SJCRH30 (cell line): ENCODE measurements around the gene SELENOT. TPM values are rescaled to one million over a fixed set of nuclear protein-coding genes. Genes with fewer than 3 reads are reported as not detected.

Experiments
- DNase-seq, 2 experiments: peaks; one replicate each; pipeline ENCODE4 v3.0.0-alpha.2; 2015 to 2020
- H3K27ac ChIP-seq: fragments of 250-450 bp; sonication (Bioruptor Pico); 2 replicates; pipeline ENCODE4 v1.5.1; 2020; ENCODE audit warnings: mild to moderate bottlenecking, moderate library complexity
- H3K27me3 ChIP-seq: fragments of 250-450 bp; sonication (Bioruptor Pico); 2 replicates; pipeline ENCODE4 v1.5.1; 2020; ENCODE audit warnings: mild to moderate bottlenecking, moderate library complexity
- H3K36me3 ChIP-seq: fragments of 250-450 bp; sonication (Bioruptor Pico); 2 replicates; pipeline ENCODE4 v1.5.1; 2020; ENCODE audit warnings: mild to moderate bottlenecking, moderate library complexity
- H3K4me1 ChIP-seq: fragments of 250-450 bp; sonication (Bioruptor Pico); 2 replicates; pipeline ENCODE4 v1.5.1; 2020; ENCODE audit warnings: mild to moderate bottlenecking, moderate library complexity
- H3K4me3 ChIP-seq: fragments of 250-450 bp; sonication (Bioruptor Pico); 2 replicates; pipeline ENCODE4 v1.5.1; 2020; ENCODE audit warnings: mild to moderate bottlenecking, moderate library complexity
- H3K9me3 ChIP-seq: fragments of 250-450 bp; sonication (Bioruptor Pico); replicated peaks from 2 replicates; pipeline ENCODE4 v1.5.1; 2020; ENCODE audit warnings: mild to moderate bottlenecking, moderate library complexity
- total RNA-seq: library from RNA; depleted of rRNA; stranded (reverse); fragments of >200 nt; shearing (Covaris generic); gene quantifications from 2 replicates; pipeline ENCODE4 v1.2.3, GENCODE V29; 2014; rRNA removed

Gene SELENOT
- total RNA-seq, 1 experiment from 2014 or later: 121 TPM

DNA sequence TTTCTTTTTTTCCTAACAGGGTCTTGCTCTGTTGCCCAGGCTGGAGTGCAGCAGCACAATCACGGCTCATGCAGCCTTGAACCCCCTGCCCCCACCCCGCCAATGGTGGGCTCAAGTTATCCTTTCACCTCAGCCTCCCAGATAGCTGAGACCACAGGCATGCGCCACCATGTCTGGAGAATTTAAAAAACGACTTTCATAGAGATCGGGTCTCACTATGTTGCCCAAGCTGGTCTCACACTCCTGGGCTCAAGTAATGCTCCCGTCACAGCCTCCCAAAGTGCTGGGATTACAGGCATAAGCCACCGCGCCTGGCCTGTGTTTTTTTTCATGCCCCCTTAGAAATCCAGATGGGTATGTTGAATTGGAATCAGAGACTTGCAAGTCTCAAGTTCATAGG is 60.3 kb downstream of the SELENOT start:
- no peaks in the 10 kb centered on the region for H3K27me3 ChIP-seq
- no peaks in the 10 kb centered on the region for H3K4me1 ChIP-seq
- H3K27ac ChIP-seq: no peak overlapping the region
- no peak for DNase-seq
- H3K9me3 ChIP-seq: no peaks in the 10 kb centered on the region
- no peaks in the 10 kb centered on the region for H3K36me3 ChIP-seq
- H3K4me3 ChIP-seq: no peak overlapping the region

DNA sequence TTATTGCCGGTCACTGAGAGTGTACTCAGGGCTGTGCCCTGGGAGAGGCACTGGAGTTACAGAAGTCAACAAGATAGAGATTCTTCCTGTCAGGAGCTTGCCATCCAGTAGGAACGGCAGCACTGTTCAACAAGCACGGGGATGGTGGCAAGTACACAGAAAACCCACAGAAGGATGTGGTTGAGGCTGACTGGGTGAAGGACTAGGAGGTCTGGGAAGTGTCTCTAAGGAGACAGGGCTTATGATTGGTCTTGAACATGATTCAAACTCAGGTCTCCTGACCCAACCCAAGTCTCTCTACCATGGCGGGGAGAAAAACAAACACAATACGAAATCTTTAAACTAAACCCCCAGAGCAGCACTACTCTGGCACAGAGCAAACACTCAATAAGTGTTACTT is 63.0 kb downstream of the SELENOT start:
- Histone ChIP-seq H3K27me3 (no peaks in the 10 kb centered on the region), H3K9me3 (no peaks in the 10 kb centered on the region), H3K36me3 (no peaks in the 10 kb centered on the region), H3K4me3 (no peak overlapping the region), H3K4me1 (no peaks in the 10 kb centered on the region), H3K27ac (no peak overlapping the region)
- no peak for DNase-seq

DNA sequence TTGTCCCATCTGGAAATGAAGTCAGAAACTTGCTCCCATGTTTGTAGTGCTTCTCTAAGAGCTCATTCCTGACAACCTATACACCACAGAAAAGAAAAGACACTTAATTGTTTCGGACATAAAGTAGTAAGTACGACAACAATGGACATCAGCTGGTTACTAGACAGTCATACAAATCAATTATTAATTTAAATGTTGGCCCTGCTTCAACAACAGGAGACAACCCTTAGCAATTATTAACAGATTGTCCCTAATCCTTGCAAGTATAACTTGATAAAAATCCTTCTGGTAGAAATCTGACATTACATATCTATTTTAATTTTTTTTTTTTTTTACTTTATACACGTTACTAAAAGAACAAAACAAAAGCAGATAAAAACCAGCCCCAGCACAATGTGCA is 70.8 kb downstream of the SELENOT start:
- Histone ChIP-seq H3K27me3 (no peaks in the 10 kb centered on the region), H3K4me1 (no peaks in the 10 kb centered on the region), H3K9me3 (no peaks in the 10 kb centered on the region), H3K27ac (no peak overlapping the region), H3K4me3 (no peak overlapping the region), H3K36me3 (no peaks in the 10 kb centered on the region)
- DNase-seq: no peak

DNA sequence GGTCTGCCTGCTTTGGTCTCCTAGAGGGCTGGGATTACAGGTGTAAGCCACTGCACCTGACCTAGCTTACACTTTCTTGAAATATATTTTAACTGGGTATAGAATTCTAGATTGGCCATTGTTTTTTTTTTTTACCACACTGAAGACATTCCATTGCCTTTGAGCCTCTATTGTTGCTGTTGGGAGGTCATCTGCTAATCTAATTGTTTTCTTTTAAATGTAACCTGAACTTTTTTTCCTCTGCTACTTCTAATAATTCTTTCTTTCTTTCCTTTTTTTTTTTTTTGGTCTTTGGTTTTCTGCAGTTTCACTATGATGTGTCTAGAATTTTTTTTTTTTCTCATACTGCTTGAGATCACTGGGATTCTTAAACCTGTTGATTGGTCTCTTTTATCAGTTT is 72.5 kb downstream of the SELENOT start:
- Histone ChIP-seq H3K27me3 (no peaks in the 10 kb centered on the region), H3K4me1 (no peaks in the 10 kb centered on the region), H3K9me3 (no peaks in the 10 kb centered on the region), H3K27ac (no peak overlapping the region), H3K36me3 (no peaks in the 10 kb centered on the region), H3K4me3 (no peak overlapping the region)
- no peak for DNase-seq

Other genes starting within 250 kb of the SELENOT start
- 37.1 and 44.5 TPM in 2 replicates for gene TSC22D2, start 195.0 kb upstream of the SELENOT start, total RNA-seq
- gene SERP1, start 56.8 kb upstream of the SELENOT start, total RNA-seq: 72.7 and 80.3 TPM in 2 replicates
- gene EIF2A, start 56.5 kb upstream of the SELENOT start, total RNA-seq: 130 and 139 TPM in 2 replicates
- gene ERICH6, start 100.6 kb downstream of the SELENOT start, total RNA-seq: not detected in 2 replicates
- gene SIAH2, start 159.8 kb downstream of the SELENOT start, total RNA-seq: 33.0 and 36.4 TPM in 2 replicates